BE2C (cell line): Measurements from ENCODE around the gene SLC4A8.

Experiments
- DNase-seq: peaks from one replicate; pipeline ENCODE4 v3.0.0-alpha.2; 2020
- H3K27me3 ChIP-seq: fragments of 250-450 bp; sonication (Bioruptor Pico); 2 replicates; pipeline ENCODE4 v1.5.1; 2020; ENCODE audit warnings: mild to moderate bottlenecking
- H3K36me3 ChIP-seq: fragments of 250-450 bp; sonication (Bioruptor Pico); 2 replicates; pipeline ENCODE4 v1.5.1; 2020; ENCODE audit warnings: mild to moderate bottlenecking
- H3K4me1 ChIP-seq: fragments of 250-450 bp; sonication (Bioruptor Pico); 2 replicates; pipeline ENCODE4 v1.5.1; 2020
- H3K4me3 ChIP-seq: 2 replicates; pipeline ENCODE4 v1.5.1; 2011; ENCODE audit warnings: low read depth, low read length
- H3K9me3 ChIP-seq: fragments of 250-450 bp; sonication (Bioruptor Pico); 2 replicates; pipeline ENCODE4 v1.5.1; 2020
- TF ChIP-seq, protein P1 (sequence below): IDR thresholded peaks from 2 replicates; pipeline ENCODE4 v1.5.1; 2012; ENCODE audit warnings: mild to moderate bottlenecking, low read depth, low read length

Gene SLC4A8

DNA sequence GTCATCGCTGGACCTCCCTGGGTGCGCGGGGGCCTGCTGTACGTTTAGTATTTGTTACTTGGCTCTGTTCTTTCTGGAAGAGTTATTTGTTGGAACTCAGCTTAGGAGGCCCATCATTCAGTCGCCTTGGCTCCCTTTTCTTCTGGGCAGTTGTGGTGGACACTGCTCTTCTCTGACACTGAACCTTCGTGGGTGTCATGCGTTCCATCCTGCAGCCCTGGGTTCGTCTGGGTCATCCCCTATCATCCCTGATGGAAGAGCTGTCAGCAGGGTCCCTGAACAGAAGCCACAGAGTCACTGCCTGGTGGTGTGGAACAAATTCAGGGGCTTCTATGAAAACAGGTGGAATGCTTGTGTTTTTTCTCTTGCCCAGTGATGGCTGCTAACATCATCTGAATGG, 113.5 kb downstream of the SLC4A8 start:
- no peak for DNase-seq
- H3K27me3 ChIP-seq, result no peaks in the 10 kb centered on the region
- peaks cover 3% of the 10 kb centered on the region; the same call in 1 of the 2 replicates for H3K4me1 ChIP-seq
- H3K36me3 ChIP-seq, result no peaks in the 10 kb centered on the region
- H3K9me3 ChIP-seq, result no peaks in the 10 kb centered on the region
- TF ChIP-seq, protein P1, sequence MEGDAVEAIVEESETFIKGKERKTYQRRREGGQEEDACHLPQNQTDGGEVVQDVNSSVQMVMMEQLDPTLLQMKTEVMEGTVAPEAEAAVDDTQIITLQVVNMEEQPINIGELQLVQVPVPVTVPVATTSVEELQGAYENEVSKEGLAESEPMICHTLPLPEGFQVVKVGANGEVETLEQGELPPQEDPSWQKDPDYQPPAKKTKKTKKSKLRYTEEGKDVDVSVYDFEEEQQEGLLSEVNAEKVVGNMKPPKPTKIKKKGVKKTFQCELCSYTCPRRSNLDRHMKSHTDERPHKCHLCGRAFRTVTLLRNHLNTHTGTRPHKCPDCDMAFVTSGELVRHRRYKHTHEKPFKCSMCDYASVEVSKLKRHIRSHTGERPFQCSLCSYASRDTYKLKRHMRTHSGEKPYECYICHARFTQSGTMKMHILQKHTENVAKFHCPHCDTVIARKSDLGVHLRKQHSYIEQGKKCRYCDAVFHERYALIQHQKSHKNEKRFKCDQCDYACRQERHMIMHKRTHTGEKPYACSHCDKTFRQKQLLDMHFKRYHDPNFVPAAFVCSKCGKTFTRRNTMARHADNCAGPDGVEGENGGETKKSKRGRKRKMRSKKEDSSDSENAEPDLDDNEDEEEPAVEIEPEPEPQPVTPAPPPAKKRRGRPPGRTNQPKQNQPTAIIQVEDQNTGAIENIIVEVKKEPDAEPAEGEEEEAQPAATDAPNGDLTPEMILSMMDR, result no peak
- H3K4me3 ChIP-seq, result no peak overlapping the region

DNA sequence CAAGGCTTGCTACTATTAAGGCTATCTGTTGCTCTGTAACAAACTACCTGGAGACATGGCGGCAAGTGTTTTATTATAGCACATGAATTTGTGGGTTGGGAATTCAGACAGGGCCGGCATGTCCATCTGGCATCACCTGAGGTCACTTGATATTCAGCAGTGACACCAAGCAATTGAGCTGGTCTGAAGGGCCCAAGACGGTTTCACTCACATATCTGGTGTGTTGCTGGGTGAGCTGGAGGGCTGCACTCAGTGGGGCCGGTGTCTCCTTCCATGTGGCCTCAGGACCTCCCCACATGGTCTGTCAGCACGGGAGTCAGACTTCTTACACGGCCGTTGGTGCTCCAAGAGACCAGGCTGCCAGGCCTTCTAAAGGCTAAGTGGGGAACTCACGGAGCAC, 114.0 kb downstream of the SLC4A8 start:
- H3K36me3 ChIP-seq, result no peaks in the 10 kb centered on the region
- peaks cover 3% of the 10 kb centered on the region; the same call in 1 of the 2 replicates for H3K4me1 ChIP-seq
- no peaks in the 10 kb centered on the region for H3K27me3 ChIP-seq
- no peak overlapping the region for H3K4me3 ChIP-seq
- no peak for DNase-seq
- TF ChIP-seq, protein P1, result no peak
- no peaks in the 10 kb centered on the region for H3K9me3 ChIP-seq

DNA sequence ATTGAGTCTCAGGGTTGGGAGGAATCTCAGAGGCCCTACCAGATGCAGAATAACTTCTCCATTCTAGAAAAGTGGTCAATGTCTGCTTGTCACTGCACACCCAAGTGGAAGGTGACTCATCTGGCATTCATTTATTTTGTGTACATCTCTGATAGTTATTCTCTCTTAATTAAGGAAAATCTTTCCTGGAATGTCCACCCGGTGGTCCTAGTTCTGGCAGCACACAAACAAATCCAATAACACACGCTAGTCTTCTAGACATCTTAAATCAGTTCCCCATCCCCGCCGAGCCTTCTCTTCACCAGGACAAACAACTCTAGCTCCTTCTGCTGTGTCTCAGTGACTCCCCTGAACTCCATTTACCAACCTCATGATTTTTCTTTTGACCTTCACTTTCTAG, 116.4 kb downstream of the SLC4A8 start:
- Histone ChIP-seq H3K27me3 (no peaks in the 10 kb centered on the region), H3K36me3 (no peaks in the 10 kb centered on the region), H3K4me3 (no peak overlapping the region), H3K4me1 (no peaks in the 10 kb centered on the region), H3K9me3 (no peaks in the 10 kb centered on the region)
- TF ChIP-seq, protein P1, result no peak
- DNase-seq, result no peak

DNA sequence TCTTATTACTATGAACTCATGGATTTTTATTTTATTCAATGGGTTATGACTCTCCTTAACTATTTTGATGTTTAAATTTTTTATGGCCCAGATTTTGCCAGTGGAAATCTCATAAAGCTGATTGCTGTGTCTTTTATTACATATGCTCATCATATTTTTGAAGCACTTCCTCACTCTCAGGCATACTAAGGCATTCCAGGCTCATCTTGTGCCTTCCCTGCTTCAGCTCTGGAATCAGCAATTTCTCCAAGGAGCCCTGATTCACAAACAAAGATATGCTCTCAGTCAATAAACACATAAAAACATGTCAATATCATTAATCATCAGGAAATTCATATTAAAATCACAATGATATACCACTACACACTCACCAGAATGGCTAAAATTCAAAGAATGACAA, 121.5 kb downstream of the SLC4A8 start:
- TF ChIP-seq, protein P1, result no peak
- no peak overlapping the region for H3K4me3 ChIP-seq
- no peaks in the 10 kb centered on the region for H3K9me3 ChIP-seq
- no peaks in the 10 kb centered on the region for H3K36me3 ChIP-seq
- no peak for DNase-seq
- no peaks in the 10 kb centered on the region for H3K27me3 ChIP-seq
- no peaks in the 10 kb centered on the region for H3K4me1 ChIP-seq

DNA sequence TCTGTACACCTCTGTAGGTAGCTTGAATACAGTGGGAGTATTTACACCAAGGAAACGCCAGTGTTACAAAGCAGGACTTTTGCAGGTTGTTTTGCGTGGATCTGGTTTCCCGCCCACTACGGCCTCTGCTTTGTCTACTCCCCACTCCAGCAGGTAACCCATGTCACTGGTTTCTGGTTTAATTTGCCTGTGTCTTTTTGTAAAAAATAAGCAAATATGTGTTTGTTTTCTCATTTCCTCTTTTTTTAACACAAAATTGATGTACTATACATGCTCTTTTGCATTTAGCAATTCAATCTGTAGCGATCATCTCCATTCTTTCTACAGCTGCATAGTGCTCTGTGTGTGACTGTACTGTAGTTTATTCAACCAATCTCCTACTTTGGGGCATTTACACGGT, 123.0 kb downstream of the SLC4A8 start:
- TF ChIP-seq, protein P1, result no peak
- Histone ChIP-seq H3K4me1 (no peaks in the 10 kb centered on the region), H3K9me3 (no peaks in the 10 kb centered on the region), H3K36me3 (no peaks in the 10 kb centered on the region), H3K27me3 (no peaks in the 10 kb centered on the region), H3K4me3 (no peak overlapping the region)
- no peak for DNase-seq

DNA sequence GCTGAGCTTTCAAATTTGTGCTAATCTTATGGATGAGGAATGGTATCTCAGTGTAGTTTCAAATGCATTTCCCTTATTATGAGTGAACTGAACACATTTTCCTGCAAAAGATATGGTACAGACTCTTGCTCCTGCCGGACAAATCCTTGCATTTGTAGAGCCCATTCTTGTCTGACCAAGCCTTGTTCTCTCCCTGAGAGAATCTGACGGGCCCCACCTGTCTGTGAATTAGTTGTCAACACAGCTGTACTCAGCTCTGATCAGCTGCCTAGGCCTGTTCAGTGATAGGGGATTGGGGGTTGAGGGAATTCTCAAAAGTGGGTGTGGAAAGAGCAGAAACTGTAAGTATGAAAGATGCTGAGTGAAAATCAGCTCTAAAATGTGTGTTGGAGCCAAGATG, 123.6 kb downstream of the SLC4A8 start:
- TF ChIP-seq, protein P1, result no peak
- H3K9me3 ChIP-seq, result no peaks in the 10 kb centered on the region
- DNase-seq, result no peak
- H3K27me3 ChIP-seq, result no peaks in the 10 kb centered on the region
- no peaks in the 10 kb centered on the region for H3K36me3 ChIP-seq
- H3K4me1 ChIP-seq, result no peaks in the 10 kb centered on the region
- H3K4me3 ChIP-seq, result no peak overlapping the region
